HepG2 (cell line): ENCODE results near the gene ESYT2. TPM values are rescaled to one million over a fixed set of nuclear protein-coding genes. Genes with fewer than 3 reads are reported as not detected.

ENCODE experiments used
- CREM ChIP-seq, 2 experiments: sonication (generic) in 1 of 2; formaldehyde crosslinking in 1 of 2; IDR thresholded peaks; 2 replicates each; pipeline versions ENCODE4 v1.4.0 to v1.6.1; 2016 to 2020; ENCODE audit warnings: antibody characterized with exemption in 1 of 2, mild to moderate bottlenecking in 1 of 2, missing genetic modification reagents in 1 of 2
- NFKB2 ChIP-seq: sonication (generic); formaldehyde crosslinking; IDR thresholded peaks from 2 replicates; pipeline ENCODE4 v1.4.0; 2020; ENCODE audit warnings: missing genetic modification reagents, borderline replicate concordance
- SP140L ChIP-seq: sonication (generic); formaldehyde crosslinking; IDR thresholded peaks from 2 replicates; pipeline ENCODE4 v1.4.0; 2020; ENCODE audit warnings: missing genetic modification reagents, borderline replicate concordance
- ZHX2 ChIP-seq, 2 experiments: sonication (generic) in 1 of 2; formaldehyde crosslinking in 1 of 2; IDR thresholded peaks; 2 replicates each; pipeline versions ENCODE4 v1.6.1 to v1.9.0; 2014 to 2022; ENCODE audit warnings: antibody characterized with exemption in 1 of 2, borderline replicate concordance in 1 of 2, inconsistent platforms in 1 of 2, low read depth in 1 of 2, missing genetic modification reagents in 1 of 2
- ZNF687 ChIP-seq: sonication (generic); formaldehyde crosslinking; IDR thresholded peaks from 2 replicates; pipeline ENCODE4 v1.5.1; 2020; ENCODE audit warnings: mild to moderate bottlenecking, missing genetic modification reagents, moderate library complexity
- polyA plus RNA-seq, 8 experiments: library from polyadenylated mRNA; depleted of rRNA in 3 of 8; stranded (reverse) in 7 of 8; unstranded in 1 of 8; fragments of >200 nt; fragmentation: Illumina TruSeq in 4 of 8; extraction: Trizol in 4 of 8; gene quantifications; 2 replicates each; pipeline versions ENCODE4 v1.2.1 to v1.2.3, GENCODE V29; 2011 to 2016; ENCODE audit warnings: low read depth in 4 of 8, missing spikeins in 1 of 8, mixed read lengths in 1 of 8; ENCODE audit not compliant: insufficient read depth in 1 of 8
- total RNA-seq, 5 experiments: library from RNA; depleted of rRNA; stranded (reverse); fragments of >200 nt; fragmentation: Illumina TruSeq; extraction: Trizol; gene quantifications; 2 replicates each; pipeline ENCODE4 v1.2.3, GENCODE V29; 2016; ENCODE audit warnings: low read depth in 1 of 5

ESYT2 gene
- total and polyA plus RNA-seq, 2 of the 13 experiments (the other 11 are each of a cell fraction or from before 2014, with no cell fraction given): 28.5 to 37.3 TPM

- TF ChIP-seq ZHX2 (IDR thresholded peaks at IDR 0.05; ENCODE audit: low read depth) (no peak), ZHX2 (CRISPR knock-in tag; IDR thresholded peaks at IDR 0.05; ENCODE audit: borderline replicate concordance) (no peak), NFKB2 (CRISPR knock-in tag) (no peak), SP140L (CRISPR knock-in tag) (no peak), CREM (IDR thresholded peaks at IDR 0.05) (no peak), CREM (CRISPR knock-in tag; IDR thresholded peaks at IDR 0.05) (no peak), ZNF687 (no peak)
Observed at GRCh38 chr7:158842486-158842885, 13.2 kb upstream of the ESYT2 start (continued).
